Endothelial cell of umbilical vein (primary cell): ENCODE results near the gene KSR1. TPM values are rescaled to one million over a fixed set of nuclear protein-coding genes. Genes with fewer than 3 reads are reported as not detected.
"Not testable (repeated sequence)": the region's sequence is repeated elsewhere in the genome, so short reads cannot be mapped to it uniquely, and the experiment has no call there.

Experiments used
- BruUV-seq: library from RNA; stranded (reverse); fragments of 400-500 nt; replicated peaks from 2 replicates; lab custom pipeline; 2021; lab: Mats Ljungman, UMichigan
- CTCF ChIA-PET: fragments of 300-600, 350-600 bp; sonication (Branson Sonifier 250); formaldehyde crosslinking; loops from one replicate; lab custom pipeline; 2021; ENCODE audit warnings: antibody characterized with exemption, inconsistent platforms; lab: Charles Lee
- POLR2A ChIA-PET: fragments of 300-600, 350-600 bp; sonication (Branson Sonifier 250); formaldehyde crosslinking; loops from one replicate; lab custom pipeline; 2021; ENCODE audit warnings: antibody characterized with exemption, inconsistent platforms; lab: Charles Lee
- DNase-seq: peaks from one replicate; pipeline ENCODE4 v3.0.0-alpha.2; 2011; ENCODE audit warnings: low read depth, low spot score
- FAIRE-seq: peaks from 2 replicates; lab custom pipeline; 2011; peaks lifted over from hg19 to GRCh38; lab: Jason Lieb, UNC
- H2AFZ ChIP-seq: 2 replicates; pipeline ENCODE4 v1.6.0; 2012; ENCODE audit warnings: low read depth, low read length, control low read depth, inconsistent platforms
- H3K27ac ChIP-seq: 2 replicates; pipeline ENCODE4 v1.5.1; 2011; ENCODE audit warnings: low read depth, mild to moderate bottlenecking, control low read depth, low read length, moderate library complexity; ENCODE audit not compliant: insufficient read depth
- H3K27me3 ChIP-seq, 2 experiments: 2 replicates each; pipeline versions ENCODE4 v1.6.0 to v1.6.1; 2011; ENCODE audit warnings: low read length in 2 of 2, mixed read lengths in 1 of 2; ENCODE audit not compliant: control insufficient read depth in 2 of 2, insufficient read depth in 2 of 2
- H3K36me3 ChIP-seq, 2 experiments: 2 replicates in 1 of 2; 3 replicates in 1 of 2; pipeline ENCODE4 v1.5.1; 2011; ENCODE audit warnings: low read length in 2 of 2, mild to moderate bottlenecking in 1 of 2, moderate library complexity in 1 of 2; ENCODE audit not compliant: control insufficient read depth in 2 of 2, insufficient read depth in 2 of 2; ENCODE audit errors: extremely low read depth in 1 of 2
- H3K4me1 ChIP-seq: 3 replicates; pipeline ENCODE4 v1.5.1; 2011; ENCODE audit warnings: mild to moderate bottlenecking, low read length; ENCODE audit not compliant: control insufficient read depth, insufficient read depth; ENCODE audit errors: extremely low read depth
- H3K4me2 ChIP-seq: 2 replicates; pipeline ENCODE4 v1.6.1; 2011; ENCODE audit warnings: low read length, control low read depth, mixed read lengths; ENCODE audit not compliant: insufficient read depth
- H3K4me3 ChIP-seq, 3 experiments: fragments of 200-600 bp in 1 of 3; sonication (generic), shearing (Covaris generic) in 1 of 3; replicated peaks in 1 of 3; 2 replicates each; pipeline ENCODE4 v1.5.1; 2011 to 2016; ENCODE audit warnings: control low read depth in 3 of 3, low read length in 3 of 3, mild to moderate bottlenecking in 2 of 3, inconsistent platforms in 1 of 3, low read depth in 1 of 3, moderate library complexity in 1 of 3; ENCODE audit not compliant: insufficient read depth in 1 of 3
- H3K79me2 ChIP-seq: 2 replicates; pipeline ENCODE4 v1.6.0; 2012; ENCODE audit warnings: low read length, inconsistent platforms; ENCODE audit not compliant: control insufficient read depth, insufficient read depth
- H3K9ac ChIP-seq: replicated peaks from 2 replicates; pipeline ENCODE3; 2011; ENCODE audit warnings: low read length, control low read depth; ENCODE audit not compliant: insufficient read depth; ENCODE audit errors: extremely low read depth
- H3K9me1 ChIP-seq: replicated peaks from 3 replicates; pipeline ENCODE4 v1.6.0; 2011; ENCODE audit warnings: mild to moderate bottlenecking, low read length; ENCODE audit not compliant: control insufficient read depth, insufficient read depth; ENCODE audit errors: extremely low read depth
- H3K9me3 ChIP-seq: replicated peaks from 2 replicates; pipeline ENCODE4 v1.5.1; 2012; ENCODE audit warnings: low read length, inconsistent platforms; ENCODE audit not compliant: control insufficient read depth, insufficient read depth
- H4K20me1 ChIP-seq: replicated peaks from 2 replicates; pipeline ENCODE3; 2011; ENCODE audit warnings: mild to moderate bottlenecking, low read length; ENCODE audit not compliant: control insufficient read depth, insufficient read depth; ENCODE audit errors: extremely low read depth
- EZH2 ChIP-seq: IDR thresholded peaks from 2 replicates; pipeline ENCODE4 v1.6.1; 2012; ENCODE audit warnings: borderline replicate concordance, low read depth, mild to moderate bottlenecking, moderate library complexity, low read length, inconsistent platforms; ENCODE audit not compliant: severe bottlenecking
- FOS ChIP-seq: IDR thresholded peaks from 2 replicates; pipeline ENCODE4 v1.6.1; 2011; ENCODE audit warnings: mild to moderate bottlenecking, low read length, moderate library complexity, borderline replicate concordance; ENCODE audit not compliant: insufficient read depth
- GATA2 ChIP-seq: IDR thresholded peaks from 2 replicates; pipeline ENCODE4 v1.7.0; 2011; ENCODE audit warnings: low read depth, mild to moderate bottlenecking, moderate library complexity, mixed read lengths, low read length; ENCODE audit not compliant: insufficient read length, insufficient read depth
- JUN ChIP-seq: IDR thresholded peaks from 2 replicates; pipeline ENCODE4 v1.6.1; 2011; ENCODE audit warnings: borderline replicate concordance, low read depth; ENCODE audit not compliant: insufficient read length, insufficient read depth
- MYC ChIP-seq: IDR thresholded peaks from one replicate; pipeline ENCODE4 v1.6.1; 2011; ENCODE audit warnings: mild to moderate bottlenecking, low read depth, low read length
- POLR2A ChIP-seq: IDR thresholded peaks from 2 replicates; pipeline ENCODE4 v1.6.1; 2012; ENCODE audit warnings: low read depth, mild to moderate bottlenecking, control low read depth, low read length
- POLR2AphosphoS5 ChIP-seq: IDR thresholded peaks from 2 replicates; pipeline ENCODE4 v1.6.1; 2012; ENCODE audit warnings: low read depth, mild to moderate bottlenecking, control low read depth, low read length, moderate library complexity; ENCODE audit not compliant: insufficient read depth
- dilution Hi-C: fragments of 300-500 bp; cut with MboI; formaldehyde crosslinking; loops from one replicate; pipeline ENCODE4 v1.15.0; 2019; ENCODE audit warnings: low sequenced_read_pairs; ENCODE audit not compliant: extremely low pct_ligation_motif_present
- intact Hi-C: fragments of 100-400 bp; cut with micrococcal nuclease; formaldehyde crosslinking; loops from one replicate; pipeline ENCODE4 v1.10.0; 2022
- polyA plus RNA-seq, 4 experiments: library from polyadenylated mRNA; depleted of rRNA in 3 of 4; stranded (reverse) in 3 of 4; unstranded in 1 of 4; fragments of >200 nt; gene quantifications; 2 replicates each; pipeline versions ENCODE4 v1.2.1 to v1.2.3, GENCODE V29; 2011 to 2012; ENCODE audit warnings: missing spikeins in 1 of 4
- total RNA-seq: library from RNA; stranded (reverse); gene quantifications from 2 replicates; pipeline ENCODE4 v1.2.3, GENCODE V29; 2021
- TF ChIP-seq, protein P1 (sequence below), 2 donors: IDR thresholded peaks; 1 replicate in 1 of 2; 2 replicates in 1 of 2; pipeline ENCODE4 v1.5.1; 2011; ENCODE audit warnings: low read length in 2 of 2, mild to moderate bottlenecking in 2 of 2, moderate library complexity in 2 of 2, control low read depth in 1 of 2, inconsistent platforms in 1 of 2, low read depth in 1 of 2; ENCODE audit not compliant: insufficient read depth in 1 of 2; ENCODE audit errors: extremely low read depth in 1 of 2
- TF ChIP-seq, protein P2 (sequence below): IDR thresholded peaks from 2 replicates; pipeline ENCODE4 v1.6.1; 2011; ENCODE audit not compliant: insufficient read depth, insufficient read length

The KSR1 gene
- total and polyA plus RNA-seq, 2 donors (not counting 3 experiments of a cell fraction or from before 2014, with no cell fraction given) = 35.4 to 80.2 TPM

DNA sequence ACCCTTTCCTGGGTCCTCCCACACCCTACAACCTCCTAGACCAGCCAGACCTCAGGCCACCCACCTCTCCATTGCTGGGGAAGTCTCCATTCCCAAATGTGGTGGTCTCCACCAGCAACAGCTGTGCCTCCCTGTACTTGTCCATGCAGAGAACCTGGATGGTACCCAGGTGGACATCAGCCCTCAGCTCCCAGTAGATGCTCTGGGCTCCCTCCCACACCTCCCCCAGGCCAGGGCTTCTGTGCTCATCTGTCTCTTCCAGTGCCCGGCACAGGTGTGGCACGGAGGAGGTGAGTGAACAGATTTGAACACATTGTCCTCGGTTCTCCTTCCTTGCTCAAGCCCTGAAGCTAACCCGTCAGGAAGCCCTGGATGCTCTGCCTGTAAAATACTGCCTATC is 209.3 kb downstream of the KSR1 start:
- H3K4me1 ChIP-seq = no peaks in the 10 kb centered on the region
- DNase-seq (no peak), FAIRE-seq (no peak)
- dilution Hi-C loops (no loop called here), intact Hi-C loops (no loop called here)
- H3K27ac ChIP-seq = no peak overlapping the region
- ChIA-PET CTCF (interaction anchor here (1.3 kb wide), 1 partner anchor 94 kb away, joined by 3 read pairs; no protein-coding TSS in a partner anchor), POLR2A (no interaction called here)
- H3K9ac ChIP-seq = no peak overlapping the region
- no peaks in the 10 kb centered on the region for H4K20me1 ChIP-seq
- no peak for TF ChIP-seq JUN
- TF ChIP-seq EZH2 = no peak
- TF ChIP-seq FOS = no peak
- TF ChIP-seq, protein P1, sequence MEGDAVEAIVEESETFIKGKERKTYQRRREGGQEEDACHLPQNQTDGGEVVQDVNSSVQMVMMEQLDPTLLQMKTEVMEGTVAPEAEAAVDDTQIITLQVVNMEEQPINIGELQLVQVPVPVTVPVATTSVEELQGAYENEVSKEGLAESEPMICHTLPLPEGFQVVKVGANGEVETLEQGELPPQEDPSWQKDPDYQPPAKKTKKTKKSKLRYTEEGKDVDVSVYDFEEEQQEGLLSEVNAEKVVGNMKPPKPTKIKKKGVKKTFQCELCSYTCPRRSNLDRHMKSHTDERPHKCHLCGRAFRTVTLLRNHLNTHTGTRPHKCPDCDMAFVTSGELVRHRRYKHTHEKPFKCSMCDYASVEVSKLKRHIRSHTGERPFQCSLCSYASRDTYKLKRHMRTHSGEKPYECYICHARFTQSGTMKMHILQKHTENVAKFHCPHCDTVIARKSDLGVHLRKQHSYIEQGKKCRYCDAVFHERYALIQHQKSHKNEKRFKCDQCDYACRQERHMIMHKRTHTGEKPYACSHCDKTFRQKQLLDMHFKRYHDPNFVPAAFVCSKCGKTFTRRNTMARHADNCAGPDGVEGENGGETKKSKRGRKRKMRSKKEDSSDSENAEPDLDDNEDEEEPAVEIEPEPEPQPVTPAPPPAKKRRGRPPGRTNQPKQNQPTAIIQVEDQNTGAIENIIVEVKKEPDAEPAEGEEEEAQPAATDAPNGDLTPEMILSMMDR (IDR thresholded peaks at IDR 0.05; ENCODE audit: extremely low read depth in 1 of 2, insufficient read depth in 1 of 2, low read depth in 1 of 2, low read length in 2 of 2) = no peak
- TF ChIP-seq, protein P2, sequence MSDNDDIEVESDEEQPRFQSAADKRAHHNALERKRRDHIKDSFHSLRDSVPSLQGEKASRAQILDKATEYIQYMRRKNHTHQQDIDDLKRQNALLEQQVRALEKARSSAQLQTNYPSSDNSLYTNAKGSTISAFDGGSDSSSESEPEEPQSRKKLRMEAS = no peak
- TF ChIP-seq MYC = no peak
- no peak for TF ChIP-seq POLR2AphosphoS5
- no peak for TF ChIP-seq GATA2
- TF ChIP-seq POLR2A = no peak
- no TSS peak for BruUV-seq
- no peak overlapping the region for H3K4me3 ChIP-seq
- no peaks in the 10 kb centered on the region for H3K79me2 ChIP-seq
- H3K36me3 ChIP-seq = no peaks in the 10 kb centered on the region
- no peaks in the 10 kb centered on the region for H3K9me1 ChIP-seq
- H2AFZ ChIP-seq = no peak overlapping the region
- H3K4me2 ChIP-seq = no peak overlapping the region
- H3K27me3 ChIP-seq = no peaks in the 10 kb centered on the region
- no peaks in the 10 kb centered on the region for H3K9me3 ChIP-seq

DNA sequence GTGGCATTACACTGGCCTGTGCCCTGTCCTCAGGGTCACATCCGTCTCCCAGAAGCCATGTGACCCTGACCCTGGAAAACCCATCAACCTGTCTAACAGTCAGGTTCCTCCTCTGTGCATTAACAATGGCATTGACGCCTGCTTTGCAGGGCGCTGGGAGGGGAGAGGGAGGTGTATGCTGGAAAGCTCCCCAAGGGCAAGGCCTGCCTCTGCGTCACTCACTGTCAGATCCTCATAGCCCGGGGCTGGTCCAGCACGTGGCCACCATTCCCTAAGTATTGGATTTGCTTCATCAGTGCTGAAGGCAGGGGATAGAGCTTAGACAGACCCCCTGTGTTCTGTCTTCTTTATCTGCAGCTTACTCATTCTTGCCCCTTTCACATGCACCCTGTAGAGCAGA is 210.0 kb downstream of the KSR1 start:
- H3K4me2 ChIP-seq, H2AFZ ChIP-seq, H3K27me3 ChIP-seq, H3K4me1 ChIP-seq, H3K27ac ChIP-seq, H3K4me3 ChIP-seq, H4K20me1 ChIP-seq, BruUV-seq, H3K9ac ChIP-seq, FAIRE-seq, intact Hi-C loops, H3K36me3 ChIP-seq, H3K79me2 ChIP-seq, DNase-seq, POLR2A ChIA-PET, H3K9me1 ChIP-seq, dilution Hi-C loops, H3K9me3 ChIP-seq: not testable (repeated sequence)
- CTCF ChIA-PET = interaction anchor here (0.6 to 1.3 kb wide), 2 partner anchors 40 to 94 kb away, joined by 3 read pairs; no protein-coding TSS in a partner anchor
